ENCODE measurements around the gene LHX2.
A peak's percentile ranks its signal among the peaks of the same experiment; 100 is the strongest.

LHX2 gene

DNA sequence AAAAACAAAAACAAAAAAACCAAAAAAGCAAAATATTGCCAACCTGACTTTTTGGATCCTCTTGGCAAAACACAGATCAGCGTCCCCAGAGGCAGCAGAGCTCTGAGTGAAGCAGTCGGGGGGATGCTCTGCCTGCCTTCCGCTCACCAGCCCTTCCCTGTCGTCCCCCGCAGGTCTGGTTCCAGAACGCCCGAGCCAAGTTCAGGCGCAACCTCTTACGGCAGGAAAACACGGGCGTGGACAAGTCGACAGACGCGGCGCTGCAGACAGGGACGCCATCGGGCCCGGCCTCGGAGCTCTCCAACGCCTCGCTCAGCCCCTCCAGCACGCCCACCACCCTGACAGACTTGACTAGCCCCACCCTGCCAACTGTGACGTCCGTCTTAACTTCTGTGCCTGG is 20.7 kb downstream of the LHX2 start:
- no peak for DNase-seq (ENCODE audit: low read depth in 2 of 2)

- no peak for DNase-seq (ENCODE audit: low read depth in 2 of 2)
These were observed 21.8 kb downstream of the LHX2 start for GRCh38 chr9:124033348-124033747.

DNA sequence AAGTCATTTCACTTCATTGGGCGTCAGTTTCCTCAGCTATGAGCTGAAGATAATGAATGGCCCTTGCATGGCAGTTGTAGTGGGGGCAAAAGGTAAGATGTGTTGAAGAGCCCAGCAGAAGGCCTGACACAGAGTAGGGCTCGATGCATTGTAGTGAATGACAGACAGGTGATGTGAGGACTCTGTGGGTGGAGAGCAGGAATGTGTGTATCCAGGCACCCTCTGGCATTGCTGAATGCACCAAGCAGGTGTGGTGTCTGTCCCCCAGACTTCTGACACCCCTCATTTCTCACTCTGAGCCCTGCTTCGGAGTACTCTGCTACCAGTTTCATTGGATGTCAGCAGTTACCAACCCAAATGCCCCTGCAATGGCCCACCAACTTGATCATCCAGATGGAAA is 22.4 kb downstream of the LHX2 start:
- no peak for DNase-seq (ENCODE audit: low read depth in 2 of 2)

DNA sequence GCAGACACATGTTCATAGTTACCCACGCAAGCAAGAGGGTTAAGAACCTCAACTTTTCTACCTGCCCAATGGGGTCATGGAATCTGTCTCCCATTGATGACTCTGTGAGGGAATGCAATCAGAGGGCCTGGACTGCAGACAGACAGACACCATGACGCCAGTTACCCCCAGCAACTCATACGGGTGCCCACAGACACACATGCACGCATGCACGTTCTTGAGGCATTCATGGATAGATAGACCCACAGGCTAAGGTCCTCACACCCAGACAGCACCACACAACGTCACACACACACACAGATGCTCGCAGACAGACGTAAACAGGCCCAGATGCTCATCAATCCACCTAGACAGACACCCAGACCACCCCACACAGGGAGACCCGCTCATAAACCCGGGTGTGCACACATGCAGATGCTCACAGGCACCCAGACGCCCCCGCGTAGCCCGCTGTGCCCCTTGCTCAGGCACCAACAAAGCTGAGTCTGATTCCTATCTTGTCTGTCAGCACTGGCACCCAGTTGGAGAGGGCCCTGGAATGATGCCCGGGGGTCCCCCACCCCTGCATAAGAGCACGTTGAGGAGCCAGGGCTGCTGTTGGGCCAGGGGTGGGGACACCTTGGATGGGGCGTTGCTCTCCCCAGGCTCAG is 23.6 kb downstream of the LHX2 start:
- no peak for DNase-seq (ENCODE audit: low read depth in 2 of 2)

DNA sequence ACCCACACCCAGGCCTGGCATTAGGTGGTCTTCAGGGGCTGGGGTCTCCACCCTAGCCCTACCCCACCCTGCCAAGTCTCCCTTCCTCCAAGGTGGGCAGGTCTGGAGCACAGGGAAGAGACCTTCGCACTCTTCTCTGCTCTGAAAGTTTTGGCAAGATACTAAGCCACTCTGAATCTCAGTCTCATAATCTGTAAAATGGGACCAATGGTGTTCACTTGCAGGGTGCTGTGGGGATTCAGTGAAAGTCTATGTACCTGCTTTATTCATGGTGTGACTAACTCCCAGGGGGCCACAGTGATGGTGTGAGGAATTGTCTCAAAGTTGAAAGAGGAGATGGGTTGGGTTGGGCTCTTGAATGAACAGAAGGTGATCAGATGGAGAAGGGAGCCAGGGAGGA is 25.0 kb downstream of the LHX2 start:
- no peak for DNase-seq (ENCODE audit: low read depth in 2 of 2)

DNA sequence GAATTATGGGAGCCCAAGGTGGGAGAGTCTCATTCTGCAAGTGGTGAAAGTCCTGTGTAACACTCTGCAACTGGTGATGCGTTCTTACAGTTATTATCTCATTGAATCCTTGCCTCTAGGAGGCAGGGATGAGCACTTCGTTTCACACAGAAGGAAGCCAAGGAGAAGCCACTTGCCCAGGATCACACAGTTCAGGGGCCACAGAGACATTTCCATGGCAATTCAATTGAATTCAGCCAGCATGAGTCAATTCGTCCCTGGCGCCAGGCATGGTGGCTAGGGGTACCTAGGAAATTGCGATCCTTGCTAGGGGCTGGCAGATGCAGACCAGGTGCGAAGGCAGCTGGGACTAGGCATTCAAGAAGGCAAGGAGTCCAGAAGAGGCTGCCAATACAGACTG is 26.2 kb downstream of the LHX2 start:
- DNase-seq (ENCODE audit: low read depth in 2 of 2), result no peak

DNA sequence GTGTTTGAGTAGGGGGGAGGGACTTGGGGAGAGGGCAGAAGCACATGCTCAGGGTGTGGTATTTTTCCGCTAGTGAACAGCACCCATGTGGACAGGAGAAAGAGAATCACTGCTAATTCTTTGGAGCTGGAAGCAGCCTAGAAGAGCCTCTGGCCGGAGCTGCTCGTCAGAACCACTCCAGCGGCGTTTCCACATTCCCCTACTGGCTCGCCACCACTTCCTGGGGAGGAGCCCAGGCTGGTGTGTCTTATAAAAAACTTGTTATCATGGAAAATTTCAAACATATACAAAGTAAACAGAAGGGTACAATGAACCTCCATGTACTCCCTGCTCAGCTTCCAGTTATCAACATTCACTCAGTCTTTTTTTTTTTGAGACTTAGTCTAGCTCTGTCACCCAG is 26.7 kb downstream of the LHX2 start:
- DNase-seq (ENCODE audit: low read depth in 2 of 2), result no peak

DNA sequence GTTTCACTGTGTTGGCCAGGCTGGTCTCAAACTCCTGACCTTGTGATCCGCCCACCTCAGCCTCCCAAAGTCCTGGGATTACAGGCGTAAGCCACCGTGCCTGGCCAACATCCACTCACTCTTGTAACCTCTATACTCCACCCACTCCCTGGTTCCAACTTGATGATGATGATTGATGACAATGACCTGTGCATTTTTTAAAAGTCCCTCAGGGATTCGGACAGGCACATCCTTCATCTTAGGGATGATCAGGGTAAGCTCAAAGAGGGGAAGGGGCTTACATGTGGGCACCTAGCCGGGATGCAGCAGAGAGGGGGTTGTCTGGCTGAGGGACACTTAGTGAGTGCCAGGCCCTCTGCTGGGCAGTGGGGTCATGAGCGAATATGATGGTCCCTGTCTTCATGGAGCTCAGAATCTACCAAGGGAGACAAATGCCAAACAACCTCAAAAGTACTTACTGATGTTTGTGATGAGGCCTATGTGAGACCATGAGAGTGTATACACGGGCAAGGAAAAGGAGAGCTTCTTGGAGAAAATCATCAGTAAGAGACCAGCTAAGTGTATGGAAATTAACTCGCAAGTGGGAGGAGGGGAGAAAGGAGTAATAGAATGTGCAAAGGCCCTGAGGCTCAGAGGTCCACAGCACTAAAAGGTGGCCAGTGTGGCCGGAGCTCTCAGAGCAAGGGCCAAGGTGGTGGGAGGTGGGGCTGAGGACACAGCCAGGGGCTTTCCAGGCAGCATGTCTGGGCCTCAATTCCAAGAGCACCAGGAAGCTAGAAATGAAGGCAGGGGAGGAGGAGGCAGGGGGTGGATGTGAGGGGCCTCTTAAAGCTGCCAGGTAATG is 27.4 kb downstream of the LHX2 start:
- no peak for DNase-seq (ENCODE audit: low read depth in 2 of 2)

DNA sequence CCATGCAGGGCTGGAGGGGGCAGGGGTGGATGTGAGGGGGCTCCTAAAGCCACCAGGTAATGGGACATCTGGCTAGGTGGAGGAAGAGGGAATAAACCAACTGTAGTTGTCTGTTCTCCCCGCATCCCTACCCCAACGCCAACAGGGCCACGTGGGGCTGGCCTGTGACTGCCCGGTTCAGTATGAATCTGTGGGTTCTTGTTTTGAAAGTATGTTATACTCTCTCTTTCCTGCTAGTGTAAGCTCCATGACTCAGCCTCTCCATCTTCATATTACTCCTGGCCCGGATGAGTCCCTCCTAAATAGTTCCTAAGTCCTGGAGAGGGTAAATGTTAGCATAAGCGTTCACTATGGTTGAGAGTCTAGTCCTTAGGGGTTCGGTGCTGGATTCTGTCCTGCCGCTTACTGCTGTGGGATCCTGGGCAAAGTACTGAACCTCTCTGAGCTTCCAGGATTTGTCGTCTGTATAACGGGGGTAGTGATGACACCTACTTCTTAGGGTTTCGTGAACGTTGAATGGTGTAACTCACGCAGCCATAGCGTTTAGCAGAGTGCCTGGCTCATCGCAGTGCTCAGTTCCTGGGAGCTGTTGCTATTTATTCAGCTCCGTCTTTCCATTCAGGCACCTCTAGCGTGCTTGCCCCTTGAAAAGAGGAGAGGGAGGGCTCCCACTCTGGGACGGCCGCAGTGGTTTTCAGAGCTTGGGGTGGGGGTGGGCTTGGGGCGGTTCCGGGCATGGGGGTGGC is 28.8 kb downstream of the LHX2 start:
- no peak for DNase-seq (ENCODE audit: low read depth in 2 of 2)

DNA sequence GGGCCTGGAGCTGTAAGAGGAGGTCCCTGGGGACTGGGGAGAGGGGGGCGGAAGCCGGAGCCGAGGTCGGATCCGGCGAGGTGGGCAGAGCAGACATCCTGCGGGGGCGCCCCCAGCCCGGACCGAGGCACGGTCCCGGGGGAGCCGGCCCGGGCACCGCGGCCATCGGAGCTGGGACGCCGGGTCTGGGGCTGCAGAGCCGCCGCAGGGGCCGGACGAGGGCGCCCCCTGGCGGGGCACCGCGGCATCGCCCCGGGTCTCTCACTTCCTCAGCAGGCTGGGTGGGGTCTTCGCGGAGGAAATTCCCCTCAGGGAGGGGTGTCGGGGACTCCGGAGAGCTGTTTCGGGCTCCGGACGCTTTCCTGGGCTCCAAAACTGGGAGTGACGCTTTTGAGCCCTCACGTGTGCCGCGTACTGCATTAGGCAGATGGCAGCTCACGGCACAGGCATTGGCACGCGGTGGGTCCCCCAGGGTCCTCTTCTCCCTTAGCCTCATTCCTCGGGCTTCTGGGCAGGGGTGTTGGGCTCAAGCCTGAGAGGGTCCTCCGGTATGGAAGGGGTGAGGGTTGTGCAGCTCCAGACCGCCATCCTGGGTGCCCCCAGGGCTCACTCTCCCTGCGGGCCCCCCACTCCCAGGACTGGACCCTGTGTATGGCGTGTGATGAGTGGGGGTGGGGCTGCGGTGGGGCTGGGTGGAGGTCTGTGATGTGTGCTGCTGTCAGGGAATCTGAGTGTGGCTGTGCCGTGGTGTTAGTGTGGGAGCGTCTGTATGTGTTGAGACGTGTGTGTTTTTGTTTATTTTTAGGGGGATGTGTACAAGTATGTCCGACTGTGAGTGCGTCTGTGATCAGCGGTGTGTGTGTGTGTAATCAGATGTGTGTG is 29.6 kb downstream of the LHX2 start:
- DNase-seq (ENCODE audit: low read depth in 2 of 2), result peak in 1 of 2 donors; percentile 15

DNA sequence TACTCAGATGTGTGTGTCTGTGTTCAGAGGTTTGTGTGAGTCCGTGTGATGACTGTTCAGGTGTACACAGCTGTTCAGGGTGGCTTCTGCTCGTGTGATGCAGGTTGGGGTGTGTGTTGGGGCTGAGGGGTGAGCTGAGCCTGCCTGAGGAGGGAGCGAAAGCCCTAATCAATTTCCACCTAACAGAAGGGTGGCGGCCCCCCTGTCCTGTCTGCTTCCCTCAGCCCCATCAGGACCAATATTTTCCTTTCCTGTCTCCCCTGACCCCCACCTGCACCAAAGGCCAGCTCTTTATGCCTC is 30.2 kb downstream of the LHX2 start:
- no peak for DNase-seq (ENCODE audit: low read depth in 2 of 2)

- DNase-seq (ENCODE audit: low read depth in 2 of 2), result no peak
These were observed 30.7 kb downstream of the LHX2 start for GRCh38 chr9:124042201-124042721.

DNA sequence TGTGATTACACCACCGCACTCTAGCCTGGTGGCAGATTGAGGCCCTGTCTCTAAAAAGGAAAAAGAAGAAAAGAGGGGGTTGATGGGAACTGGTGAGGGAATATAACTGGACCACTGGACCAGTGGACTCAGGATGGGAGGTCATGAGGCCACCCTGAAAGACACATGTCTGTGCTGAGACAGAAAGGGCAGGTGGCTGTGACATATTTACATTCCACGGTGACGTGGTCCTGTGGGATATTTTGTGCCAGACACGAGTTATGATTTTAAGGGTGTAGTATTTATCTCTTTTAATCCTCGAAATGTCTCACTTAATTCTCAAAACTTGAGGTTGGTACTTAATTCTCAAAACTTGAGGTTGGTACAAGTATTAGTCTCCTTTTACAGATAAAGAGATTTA is 32.9 kb downstream of the LHX2 start:
- DNase-seq (ENCODE audit: low read depth in 2 of 2), result no peak

- DNase-seq (ENCODE audit: low read depth in 2 of 2), result no peak
These were observed 33.7 kb downstream of the LHX2 start for GRCh38 chr9:124045076-124045829.

GRCh38 chr9:124045830-124046177 is 34.2 kb downstream of the LHX2 start:
- no peak for DNase-seq (ENCODE audit: low read depth in 2 of 2)

- DNase-seq (ENCODE audit: low read depth in 2 of 2), result no peak
These were observed 34.6 kb downstream of the LHX2 start for GRCh38 chr9:124046189-124046588.

DNA sequence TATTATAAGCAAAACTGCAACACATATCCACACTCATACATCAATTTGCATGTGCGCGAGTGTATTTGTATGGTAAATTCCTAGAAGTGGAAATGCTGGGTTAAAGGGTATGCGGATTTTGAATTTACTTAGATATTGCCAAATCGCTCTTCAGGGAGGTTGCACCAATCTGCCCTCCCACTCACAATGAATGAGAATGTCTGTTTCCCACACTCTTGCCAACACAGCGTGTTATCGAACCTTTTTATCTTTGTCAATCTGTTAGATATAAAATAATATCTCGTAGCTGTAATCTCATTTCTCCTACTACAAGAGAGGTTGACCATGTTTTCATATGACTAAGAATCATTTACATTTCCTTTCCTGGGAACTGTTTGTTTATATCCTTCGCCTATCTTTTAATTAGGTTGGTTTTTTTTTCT is 35.7 kb downstream of the LHX2 start:
- no peak for DNase-seq (ENCODE audit: low read depth in 2 of 2)

GRCh38 chr9:124050955-124051354 is 39.4 kb downstream of the LHX2 start:
- no peak for DNase-seq (ENCODE audit: low read depth in 2 of 2)

DNA sequence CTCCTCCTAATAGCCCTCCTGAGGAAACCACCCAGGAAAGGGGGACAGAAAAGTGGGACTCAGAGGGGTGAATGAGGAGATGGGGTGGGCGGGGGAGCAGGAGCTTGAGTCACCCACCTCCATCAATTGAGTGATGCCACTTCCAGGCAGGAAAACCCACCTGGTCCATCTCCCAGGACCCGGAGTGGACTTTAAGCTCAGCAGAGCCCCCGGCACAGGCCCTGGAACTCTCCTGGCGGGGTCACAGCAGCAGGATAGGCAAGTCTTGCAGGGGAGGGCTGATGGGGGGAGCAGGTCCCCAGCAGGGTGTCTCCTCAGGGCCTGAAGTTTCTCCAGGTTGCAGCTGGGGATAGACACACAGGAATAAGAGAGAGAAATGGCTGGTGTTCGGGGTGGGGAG is 40.8 kb downstream of the LHX2 start:
- no peak for DNase-seq (ENCODE audit: low read depth in 2 of 2)

DNA sequence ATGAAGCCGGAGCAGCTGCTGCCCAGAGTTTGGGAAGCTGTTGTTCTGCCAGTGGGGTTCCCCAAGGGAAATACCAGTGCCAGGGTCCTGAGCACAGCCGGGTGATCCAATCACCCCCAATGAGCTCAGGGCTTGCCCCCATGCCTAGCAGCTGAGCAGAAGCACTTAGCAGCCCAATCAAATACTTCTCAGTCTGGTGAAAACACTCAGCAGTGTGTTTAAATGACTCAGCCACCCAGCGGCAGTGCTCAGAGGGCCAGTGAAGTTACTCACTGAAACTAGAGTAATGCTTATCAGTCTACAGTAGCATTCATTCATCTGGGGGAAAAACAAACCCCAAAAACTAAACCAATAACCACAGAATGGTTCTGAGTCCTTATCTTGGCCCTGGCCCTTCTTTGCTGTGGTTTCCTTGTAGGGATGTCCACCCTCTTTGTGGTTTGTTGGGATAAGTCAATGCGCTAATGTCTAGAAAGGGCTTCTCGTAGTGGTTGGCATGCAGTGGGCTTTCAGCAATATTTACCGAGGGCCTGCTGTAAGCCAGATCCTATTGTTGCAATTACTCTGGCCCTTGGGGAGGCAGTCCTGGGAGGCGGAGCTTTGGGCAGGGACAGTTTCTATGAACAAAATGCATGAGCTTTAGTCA is 43.1 kb downstream of the LHX2 start:
- DNase-seq (ENCODE audit: low read depth in 2 of 2), result peak in 1 of 2 donors; percentile 30

Data from activated CD4-positive, alpha-beta T cell treated with anti-CD3 and anti-CD28 coated beads for 24 hours (primary cell).